Stimulated activated CD4-positive, alpha-beta T cell treated with anti-CD3 and anti-CD28 coated beads, Interleukin-12 subunit alpha, Interleukin-12 subunit beta, amount 100 ng/mL, for 24 hours (primary cell): ENCODE measurements around the gene SHISA6.

Experiments used
- DNase-seq, 2 experiments: peaks; one replicate each; pipeline ENCODE4 v3.0.0-alpha.2; 2020; ENCODE audit warnings: low read depth in 2 of 2

The SHISA6 gene

GRCh38 chr17:11349106-11349505 is 108.1 kb downstream of the SHISA6 start:
- no peak for DNase-seq

GRCh38 chr17:11351479-11351878 is 110.5 kb downstream of the SHISA6 start:
- no peak for DNase-seq

GRCh38 chr17:11353601-11354000 is 112.6 kb downstream of the SHISA6 start:
- no peak for DNase-seq

GRCh38 chr17:11356371-11356770 is 115.4 kb downstream of the SHISA6 start:
- no peak for DNase-seq

GRCh38 chr17:11363565-11364117 is 122.6 kb downstream of the SHISA6 start:
- DNase-seq = no peak

- no peak for DNase-seq
Measured at GRCh38 chr17:11366272-11366850, 125.3 kb downstream of the SHISA6 start.

GRCh38 chr17:11369575-11369974 is 128.6 kb downstream of the SHISA6 start:
- DNase-seq = no peak

- DNase-seq = no peak
Measured at GRCh38 chr17:11372692-11373091, 131.7 kb downstream of the SHISA6 start.

- DNase-seq = no peak
Measured at GRCh38 chr17:11378506-11378905, 137.5 kb downstream of the SHISA6 start.

GRCh38 chr17:11380761-11381160 is 139.7 kb downstream of the SHISA6 start:
- DNase-seq = no peak

GRCh38 chr17:11383157-11383556 is 142.1 kb downstream of the SHISA6 start:
- DNase-seq = no peak

GRCh38 chr17:11384131-11384530 is 143.1 kb downstream of the SHISA6 start:
- no peak for DNase-seq

GRCh38 chr17:11387610-11388009 is 146.6 kb downstream of the SHISA6 start:
- no peak for DNase-seq

GRCh38 chr17:11388054-11388453 is 147.0 kb downstream of the SHISA6 start:
- DNase-seq = no peak

GRCh38 chr17:11389583-11389982 is 148.6 kb downstream of the SHISA6 start:
- no peak for DNase-seq

GRCh38 chr17:11391134-11391533 is 150.1 kb downstream of the SHISA6 start:
- no peak for DNase-seq

- no peak for DNase-seq
Measured at GRCh38 chr17:11404431-11405276, 163.6 kb downstream of the SHISA6 start.

GRCh38 chr17:11406716-11407115 is 165.7 kb downstream of the SHISA6 start:
- no peak for DNase-seq

GRCh38 chr17:11412654-11413053 is 171.6 kb downstream of the SHISA6 start:
- no peak for DNase-seq

GRCh38 chr17:11418342-11418741 is 177.3 kb downstream of the SHISA6 start:
- no peak for DNase-seq

- DNase-seq = no peak
Measured at GRCh38 chr17:11430751-11431150, 189.7 kb downstream of the SHISA6 start.

- DNase-seq = no peak
Measured at GRCh38 chr17:11438673-11439072, 197.7 kb downstream of the SHISA6 start.

- no peak for DNase-seq
Measured at GRCh38 chr17:11441004-11441403, 200.0 kb downstream of the SHISA6 start.
